Transverse colon (tissue), 4 donors: ENCODE measurements around the gene GOSR2.

Experiments
- CTCF ChIP-seq, 5 experiments: fragments of 200-600 bp in 3 of 5; fragments of 450-650 bp in 2 of 5; sonication (generic) in 3 of 5; IDR thresholded peaks; 1 replicate in 2 of 5; 2 replicates in 3 of 5; pipeline ENCODE4 v1.5.1; 2016 to 2017; ENCODE audit warnings: antibody characterized with exemption in 5 of 5, inconsistent platforms in 3 of 5, mild to moderate bottlenecking in 2 of 5, moderate library complexity in 1 of 5
- POLR2A ChIP-seq: fragments of 450-650 bp; IDR thresholded peaks from one replicate; pipeline ENCODE4 v1.6.1; 2016; ENCODE audit warnings: antibody characterized with exemption, mild to moderate bottlenecking, moderate library complexity
- POLR2AphosphoS5 ChIP-seq, 3 donors: sonication (generic); formaldehyde crosslinking; IDR thresholded peaks; one replicate each; pipeline ENCODE4 v1.6.1; 2016; ENCODE audit warnings: antibody characterized with exemption in 3 of 3

- no peak for TF ChIP-seq CTCF (IDR thresholded peaks at IDR 0.05)
- TF ChIP-seq POLR2A, result no peak
- TF ChIP-seq POLR2AphosphoS5 (IDR thresholded peaks at IDR 0.05), result no peak
Observed at GRCh38 chr17:46879101-46879500, 43.9 kb upstream of the GOSR2 start.
